ENCODE measurements around the gene ADCK1. TPM values are rescaled to one million over a fixed set of nuclear protein-coding genes. Genes with fewer than 3 reads are reported as not detected.

The ADCK1 gene
- total and polyA plus RNA-seq, 2 of the 13 experiments (the other 11 are each of a cell fraction or from before 2014, with no cell fraction given): 3.9 to 6.3 TPM

- Histone ChIP-seq H3K4me2 (ENCODE audit: low read depth, low read length) (no peak overlapping the region), H3K79me2 (ENCODE audit: insufficient read depth, low read length) (no peaks in the 10 kb centered on the region), H3K27me3 (ENCODE audit: control insufficient read depth in 1 of 2, insufficient read depth in 2 of 2, low read length in 2 of 2) (peaks cover 3 to 5% of the 10 kb centered on the region in 2 experiments; a peak in 2 of 5 replicates), H3K36me3 (replicated peaks in 1 of 2; ENCODE audit: control insufficient read depth in 1 of 2, insufficient read depth in 2 of 2, low read length in 2 of 2) (no peaks in the 10 kb centered on the region), H3K9me3 (ENCODE audit: low read length) (no peaks in the 10 kb centered on the region), H3K9ac (ENCODE audit: insufficient read depth, low read depth, low read length) (no peak overlapping the region), H3K27ac (ENCODE audit: extremely low read length, insufficient read depth, low read length) (no peak overlapping the region), H4K20me1 (ENCODE audit: insufficient read depth, low read length) (no peaks in the 10 kb centered on the region), H3K4me3 (replicated peaks in 1 of 3; ENCODE audit: insufficient read depth in 1 of 3, low read depth in 2 of 3, low read length in 3 of 3) (no peak overlapping the region), H3K4me1 (ENCODE audit: insufficient read depth, low read length) (0 out of 2 replicates have a peak, but pooled peaks cover 8% of the 10 kb centered on the region), H2AFZ (ENCODE audit: low read length) (no peak overlapping the region)
- BruUV-seq (replicated peaks): no TSS peak
- no peak for DNase-seq (ENCODE audit: low spot score)
- intact Hi-C loops (cut with micrococcal nuclease; ENCODE audit: unreplicated experiment): no loop called here
- CTCF ChIA-PET (ENCODE audit: low intra/inter-chr PET ratio, low total read pairs): no interaction called here
- no peak for TF ChIP-seq ZNF790 (CRISPR knock-in tag; IDR thresholded peaks at IDR 0.05; ENCODE audit: borderline replicate concordance)
- TF ChIP-seq HCFC1 (IDR thresholded peaks at IDR 0.05; ENCODE audit: low read depth, low read length): no peak
- no peak for TF ChIP-seq TFAP4 (IDR thresholded peaks at IDR 0.05; ENCODE audit: borderline replicate concordance, low read depth)
- no peak for TF ChIP-seq SMAD1 (CRISPR knock-in tag; IDR thresholded peaks at IDR 0.05; ENCODE audit: borderline replicate concordance, low read depth)
- no peak for TF ChIP-seq CEBPB (IDR thresholded peaks at IDR 0.05; ENCODE audit: borderline replicate concordance, low read depth, low read length)
- FAIRE-seq: no peak
- 3% methylated on average over 2 of the region's 2 CpGs for WGBS (ENCODE audit: low lambda C conversion rate)
- ATAC-seq: no peak
- in situ Hi-C loops (cut with HindIII; ENCODE audit: extremely low pct_ligation_motif_present, low pct_unique_long_range_greater_than_20kb): no loop called here
- POLR2A ChIA-PET: no interaction called here
Observed at GRCh38 chr14:77976591-77976990, 176.7 kb downstream of the ADCK1 start.

- CTCF ChIA-PET (ENCODE audit: low intra/inter-chr PET ratio, low total read pairs): no interaction called here
- intact Hi-C loops (cut with micrococcal nuclease; ENCODE audit: unreplicated experiment) (loop anchor here (2.0 kb wide), 1 partner anchor 116 kb away; no protein-coding TSS in a partner anchor), in situ Hi-C loops (cut with HindIII; ENCODE audit: extremely low pct_ligation_motif_present, low pct_unique_long_range_greater_than_20kb) (no loop called here)
- FAIRE-seq (no peak), ATAC-seq (no peak), DNase-seq (ENCODE audit: low spot score) (no peak)
- Histone ChIP-seq H3K9ac (ENCODE audit: insufficient read depth, low read depth, low read length) (no peak overlapping the region), H3K79me2 (ENCODE audit: insufficient read depth, low read length) (no peaks in the 10 kb centered on the region), H3K4me3 (replicated peaks in 1 of 3; ENCODE audit: insufficient read depth in 1 of 3, low read depth in 2 of 3, low read length in 3 of 3) (no peak overlapping the region), H4K20me1 (ENCODE audit: insufficient read depth, low read length) (no peaks in the 10 kb centered on the region), H2AFZ (ENCODE audit: low read length) (no peak overlapping the region), H3K36me3 (replicated peaks in 1 of 2; ENCODE audit: control insufficient read depth in 1 of 2, insufficient read depth in 2 of 2, low read length in 2 of 2) (no peaks in the 10 kb centered on the region), H3K4me1 (ENCODE audit: insufficient read depth, low read length) (0 out of 2 replicates have a peak, but pooled peaks cover 8% of the 10 kb centered on the region), H3K27me3 (ENCODE audit: control insufficient read depth in 1 of 2, insufficient read depth in 2 of 2, low read length in 2 of 2) (peaks cover 3 to 13% of the 10 kb centered on the region in 2 experiments; a peak in 2 of 5 replicates), H3K27ac (ENCODE audit: extremely low read length, insufficient read depth, low read length) (no peak overlapping the region), H3K9me3 (ENCODE audit: low read length) (no peaks in the 10 kb centered on the region), H3K4me2 (ENCODE audit: low read depth, low read length) (no peak overlapping the region)
- WGBS (ENCODE audit: low lambda C conversion rate): 79% methylated on average over 6 of the region's 6 CpGs
- BruUV-seq (replicated peaks): no TSS peak
- POLR2A ChIA-PET: no interaction called here
- TF ChIP-seq TBL1XR1 (IDR thresholded peaks at IDR 0.05; ENCODE audit: borderline replicate concordance, low read length, partially characterized antibody) (no peak), GTF3A (CRISPR knock-in tag; conservative IDR thresholded peaks at IDR 0.05) (no peak), ZNF556 (CRISPR knock-in tag; IDR thresholded peaks at IDR 0.05; ENCODE audit: borderline replicate concordance) (no peak), CENPT (CRISPR knock-in tag; IDR thresholded peaks at IDR 0.05; ENCODE audit: low read depth) (no peak), DNMT3B (CRISPR knock-in tag; conservative IDR thresholded peaks at IDR 0.05) (no peak), SIN3A (IDR thresholded peaks at IDR 0.05; ENCODE audit: borderline replicate concordance, low read depth, low read length) (no peak), ZNF710 (CRISPR knock-in tag; IDR thresholded peaks at IDR 0.05; ENCODE audit: borderline replicate concordance) (no peak), ZSCAN5A (CRISPR knock-in tag; IDR thresholded peaks at IDR 0.05; ENCODE audit: borderline replicate concordance) (no peak), FOSL2 (CRISPR knock-in tag; IDR thresholded peaks at IDR 0.05) (no peak), KDM5B (CRISPR knock-in tag; IDR thresholded peaks at IDR 0.05; ENCODE audit: borderline replicate concordance) (no peak)
Observed at GRCh38 chr14:77979171-77979570, 179.3 kb downstream of the ADCK1 start.

All from HepG2 (cell line).